Spinal cord (tissue), 10 donors: Measurements from ENCODE around the gene OSBP2. TPM values are rescaled to one million over a fixed set of nuclear protein-coding genes. Genes with fewer than 3 reads are reported as not detected.

Experiments
- DNase-seq, 6 donors: peaks; one replicate each; pipeline versions ENCODE4 v3.0.0 to v3.0.0-alpha.2; 2013 to 2015; ENCODE audit warnings: low spot score in 6 of 6, low read depth in 4 of 6
- H3K27ac ChIP-seq: one replicate; pipeline ENCODE4 v1.5.1; 2013; ENCODE audit warnings: low read depth, low read length, control low read depth
- H3K27me3 ChIP-seq: one replicate; pipeline ENCODE4 v1.6.1; 2013; ENCODE audit warnings: low read length; ENCODE audit not compliant: control insufficient read depth, insufficient read depth
- H3K36me3 ChIP-seq: one replicate; pipeline ENCODE4 v1.6.1; 2013; ENCODE audit warnings: low read length; ENCODE audit not compliant: control insufficient read depth, insufficient read depth
- H3K4me1 ChIP-seq: one replicate; pipeline ENCODE4 v1.6.1; 2013; ENCODE audit warnings: low read length; ENCODE audit not compliant: control insufficient read depth, insufficient read depth
- H3K4me3 ChIP-seq: one replicate; pipeline ENCODE4 v1.5.1; 2013; ENCODE audit warnings: low read depth, low read length, control low read depth
- H3K9me3 ChIP-seq: one replicate; pipeline ENCODE4 v1.6.1; 2013; ENCODE audit warnings: low read length; ENCODE audit not compliant: control insufficient read depth, insufficient read depth
- WGBS: methylation state at CpG from one replicate; pipeline ENCODE4 v1.1.5; 2013; ENCODE audit warnings: missing lambda C conversion rate; ENCODE audit not compliant: insufficient coverage; 5-methylcytosine and 5-hydroxymethylcytosine counted together
- polyA plus RNA-seq, 2 donors: library from polyadenylated mRNA; unstranded; fragments of 120-200 nt; gene quantifications; one replicate each; pipeline ENCODE4 v1.2.1, GENCODE V29; 2013; ENCODE audit not compliant: insufficient read length in 2 of 2
- total RNA-seq, 2 donors: library from RNA; depleted of rRNA in 1 of 2; stranded (reverse); fragments of 120-200 nt in 1 of 2; fragments of >200 nt in 1 of 2; gene quantifications; one replicate each; pipeline versions ENCODE4 v1.2.3 to v1.2.4, GENCODE V29; 2013 to 2014
- donor health status: healthy.

OSBP2 gene
- total and polyA plus RNA-seq, 4 donors: 20.7 to 25.0 (median 22.4) TPM

DNA sequence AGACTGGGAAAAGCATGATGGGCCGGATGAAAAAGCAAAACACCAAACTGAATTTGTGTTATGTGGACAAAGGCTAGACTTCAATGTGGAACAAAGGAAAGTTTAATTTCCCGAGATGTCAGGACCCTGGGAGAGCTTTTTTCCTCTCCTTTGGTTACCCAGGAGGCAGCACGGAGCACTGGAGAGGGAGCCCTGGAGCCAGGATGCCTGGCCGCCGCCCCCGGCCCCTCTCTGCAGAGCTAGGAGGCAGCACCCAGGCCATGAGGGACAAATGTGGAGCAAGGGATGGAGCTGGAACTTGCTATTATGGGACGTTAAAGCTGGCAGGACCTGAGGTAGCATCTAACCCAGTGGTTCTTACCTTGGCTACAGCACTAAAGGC lies 165.0 kb downstream of the OSBP2 start:
- Histone ChIP-seq H3K4me3 (no peak overlapping the region), H3K27ac (no peak overlapping the region), H3K9me3 (no peaks in the 10 kb centered on the region), H3K27me3 (no peaks in the 10 kb centered on the region), H3K36me3 (peaks cover 2% of the 10 kb centered on the region), H3K4me1 (peaks cover 16% of the 10 kb centered on the region)
- no peak for DNase-seq
- 74% methylated on average over 5 of the region's 7 CpGs for WGBS

DNA sequence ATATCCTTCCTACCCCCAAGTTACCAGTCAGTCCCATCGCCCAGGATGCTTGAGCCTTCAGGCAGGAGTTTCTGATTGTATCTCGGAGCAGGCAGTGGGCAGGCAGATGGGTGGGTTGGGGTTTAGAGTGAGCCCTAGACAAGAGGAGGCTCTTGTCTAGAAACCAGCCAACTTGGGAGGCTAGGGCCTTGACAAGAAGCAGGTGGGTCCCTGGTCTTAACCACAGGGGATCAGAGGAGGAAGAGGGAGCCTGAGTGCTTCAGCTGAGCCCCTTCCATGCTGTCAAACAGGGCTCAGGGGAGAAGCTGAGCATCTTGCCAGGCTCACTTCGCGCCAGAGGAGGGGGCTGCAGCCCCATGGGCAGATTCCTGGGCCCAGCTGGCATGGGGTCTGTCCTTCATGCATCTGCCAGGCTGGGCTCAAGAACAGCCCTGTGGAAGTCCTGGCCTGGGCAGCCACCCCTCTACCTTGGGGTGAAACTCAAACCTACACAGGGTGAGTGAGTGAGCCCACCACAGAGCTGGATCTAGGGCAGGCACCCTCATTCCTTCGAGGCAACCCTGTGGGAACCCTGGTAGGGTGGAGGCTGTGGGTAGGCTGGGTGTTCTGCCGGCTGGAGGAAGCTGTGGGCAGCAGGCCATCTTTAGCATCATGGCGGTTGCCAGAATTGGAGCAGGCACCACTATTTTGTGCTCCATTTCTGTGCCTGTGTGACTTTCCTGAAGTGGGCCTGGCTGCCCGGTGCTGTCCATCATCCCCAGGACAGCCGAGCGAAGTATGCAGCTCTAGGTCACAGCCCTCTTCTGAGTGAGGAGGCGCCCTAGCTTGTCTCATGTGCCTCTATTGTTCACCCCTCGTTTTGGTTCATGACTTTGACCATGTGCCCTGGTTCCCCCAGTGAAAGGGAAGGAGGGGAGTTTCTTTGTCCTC lies 165.8 kb downstream of the OSBP2 start:
- no peak for DNase-seq
- 70% methylated on average over 11 of the region's 12 CpGs for WGBS
- no peak overlapping the region for H3K27ac ChIP-seq

DNA sequence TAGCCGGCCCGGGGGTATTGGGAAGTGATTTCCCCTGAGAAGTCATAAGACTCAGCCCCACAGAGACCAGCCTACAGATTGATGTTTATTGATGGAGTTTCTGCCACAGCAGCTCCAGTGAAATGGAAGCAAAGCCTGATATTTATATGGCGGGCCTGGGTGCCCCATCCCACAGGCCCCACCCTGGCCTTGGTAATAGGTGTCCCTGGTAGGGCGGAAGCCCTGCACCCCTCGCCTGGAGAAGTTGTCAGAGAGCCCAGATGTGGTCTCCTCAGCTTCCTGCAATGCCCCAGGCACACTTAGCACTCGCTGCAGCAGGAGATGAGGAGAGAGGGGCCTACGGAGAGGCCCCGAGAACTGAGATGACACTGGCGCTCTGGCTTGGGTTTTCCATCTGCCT lies 166.5 kb downstream of the OSBP2 start:
- WGBS: 88% methylated on average over 4 of the region's 9 CpGs
- no peak overlapping the region for H3K4me3 ChIP-seq
- no peak for DNase-seq

More for the DNA sequence above, 165.8 kb downstream of the OSBP2 start:
- Histone ChIP-seq H3K4me1 (peaks cover 16% of the 10 kb centered on the region), H3K9me3 (no peaks in the 10 kb centered on the region), H3K27me3 (no peaks in the 10 kb centered on the region), H3K4me3 (no peak overlapping the region), H3K36me3 (peaks cover 2% of the 10 kb centered on the region)

DNA sequence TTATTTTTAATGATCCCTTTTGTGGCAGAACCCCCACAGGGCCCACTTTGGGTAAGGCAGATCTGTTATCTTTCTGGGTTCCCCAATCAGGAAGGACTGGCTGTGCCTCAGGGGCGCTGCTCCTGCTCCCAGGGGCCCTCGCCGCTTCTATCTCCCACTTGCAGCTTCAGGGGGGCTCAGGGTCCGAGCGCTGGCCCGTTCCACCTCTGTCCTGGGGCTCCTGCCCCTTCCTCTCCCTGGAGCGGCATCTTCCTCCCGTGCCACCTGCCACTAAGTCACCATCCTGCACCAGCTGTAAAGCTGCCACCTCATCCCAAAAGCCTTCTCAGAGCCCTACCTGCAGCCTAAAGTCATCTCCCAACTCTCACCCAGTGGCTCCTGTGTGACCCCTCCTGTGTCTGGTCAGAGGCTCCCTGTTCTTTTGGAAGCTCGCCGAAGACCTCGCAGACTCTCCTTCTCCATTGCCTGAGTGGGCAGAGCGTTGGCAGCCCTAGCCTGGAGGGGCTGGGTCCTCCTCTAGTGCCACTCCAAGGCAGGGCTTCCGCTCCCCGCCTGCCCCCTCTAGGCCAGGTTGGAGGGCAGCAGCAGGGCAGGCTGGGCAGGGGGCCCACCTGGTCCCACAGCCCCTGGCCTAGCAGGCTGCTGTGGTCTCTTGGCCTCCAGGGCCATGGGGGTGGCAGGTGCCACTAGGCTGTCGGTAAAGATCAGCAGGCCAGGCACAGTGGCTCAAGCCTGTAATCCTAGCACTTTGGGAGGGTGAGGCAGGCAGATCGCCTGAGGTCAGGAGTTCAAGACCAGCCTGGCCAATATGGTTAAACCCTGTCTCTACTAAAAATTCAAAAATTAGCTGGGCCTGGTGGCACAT lies 167.2 kb downstream of the OSBP2 start:
- Histone ChIP-seq H3K9me3 (no peaks in the 10 kb centered on the region), H3K27ac (no peak overlapping the region), H3K4me3 (no peak overlapping the region), H3K4me1 (peaks cover 13% of the 10 kb centered on the region), H3K27me3 (no peaks in the 10 kb centered on the region), H3K36me3 (peaks cover 2% of the 10 kb centered on the region)
- no peak for DNase-seq
- WGBS: 89% methylated on average over 16 of the region's 16 CpGs

More for the DNA sequence above, 166.5 kb downstream of the OSBP2 start:
- Histone ChIP-seq H3K36me3 (peaks cover 2% of the 10 kb centered on the region), H3K4me1 (peaks cover 13% of the 10 kb centered on the region), H3K27me3 (no peaks in the 10 kb centered on the region), H3K9me3 (no peaks in the 10 kb centered on the region), H3K27ac (no peak overlapping the region)

DNA sequence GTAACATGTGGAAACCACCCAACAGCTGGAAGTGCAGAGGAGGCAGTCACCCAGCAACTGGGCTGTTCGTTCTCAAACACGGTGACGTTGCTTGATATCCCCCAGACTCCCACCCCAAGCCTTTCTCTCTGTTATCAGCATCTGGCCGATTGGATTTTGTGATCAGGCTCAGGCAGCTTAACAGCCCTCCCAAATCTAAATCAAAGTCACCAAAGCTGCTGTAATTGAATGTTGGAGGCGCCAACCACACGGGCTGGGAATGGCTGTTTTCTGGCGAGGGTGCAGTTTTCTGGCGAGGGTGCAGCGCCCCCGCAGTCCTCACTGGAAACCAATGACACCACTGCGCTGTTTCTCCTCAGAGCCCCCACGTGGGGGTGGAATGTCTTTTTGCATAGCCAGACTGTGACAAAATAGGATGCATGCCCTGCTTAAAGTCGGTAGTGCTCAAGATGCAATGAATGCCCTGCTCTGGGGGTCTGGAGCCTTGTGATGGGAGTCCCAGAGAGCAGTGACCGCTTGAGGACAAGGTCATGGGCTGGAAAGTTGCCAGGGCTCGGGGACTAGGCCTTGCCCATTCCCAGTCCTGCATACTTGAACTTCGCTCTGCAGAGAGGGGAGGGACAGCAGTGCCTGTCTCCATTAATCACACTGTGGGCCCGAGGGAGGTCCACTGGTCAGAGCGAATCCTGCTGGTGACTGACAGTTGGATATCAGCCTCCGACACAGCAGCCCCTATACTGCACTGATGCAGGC lies 168.6 kb downstream of the OSBP2 start:
- no peaks in the 10 kb centered on the region for H3K9me3 ChIP-seq
- peaks cover 18% of the 10 kb centered on the region for H3K4me1 ChIP-seq
- DNase-seq: peak in 2 of 6 donors; percentile 20 to 63
- peaks cover 2% of the 10 kb centered on the region for H3K36me3 ChIP-seq
- WGBS: 43% methylated on average over 13 of the region's 19 CpGs
- no peak overlapping the region for H3K27ac ChIP-seq
- no peak overlapping the region for H3K4me3 ChIP-seq
- no peaks in the 10 kb centered on the region for H3K27me3 ChIP-seq

DNA sequence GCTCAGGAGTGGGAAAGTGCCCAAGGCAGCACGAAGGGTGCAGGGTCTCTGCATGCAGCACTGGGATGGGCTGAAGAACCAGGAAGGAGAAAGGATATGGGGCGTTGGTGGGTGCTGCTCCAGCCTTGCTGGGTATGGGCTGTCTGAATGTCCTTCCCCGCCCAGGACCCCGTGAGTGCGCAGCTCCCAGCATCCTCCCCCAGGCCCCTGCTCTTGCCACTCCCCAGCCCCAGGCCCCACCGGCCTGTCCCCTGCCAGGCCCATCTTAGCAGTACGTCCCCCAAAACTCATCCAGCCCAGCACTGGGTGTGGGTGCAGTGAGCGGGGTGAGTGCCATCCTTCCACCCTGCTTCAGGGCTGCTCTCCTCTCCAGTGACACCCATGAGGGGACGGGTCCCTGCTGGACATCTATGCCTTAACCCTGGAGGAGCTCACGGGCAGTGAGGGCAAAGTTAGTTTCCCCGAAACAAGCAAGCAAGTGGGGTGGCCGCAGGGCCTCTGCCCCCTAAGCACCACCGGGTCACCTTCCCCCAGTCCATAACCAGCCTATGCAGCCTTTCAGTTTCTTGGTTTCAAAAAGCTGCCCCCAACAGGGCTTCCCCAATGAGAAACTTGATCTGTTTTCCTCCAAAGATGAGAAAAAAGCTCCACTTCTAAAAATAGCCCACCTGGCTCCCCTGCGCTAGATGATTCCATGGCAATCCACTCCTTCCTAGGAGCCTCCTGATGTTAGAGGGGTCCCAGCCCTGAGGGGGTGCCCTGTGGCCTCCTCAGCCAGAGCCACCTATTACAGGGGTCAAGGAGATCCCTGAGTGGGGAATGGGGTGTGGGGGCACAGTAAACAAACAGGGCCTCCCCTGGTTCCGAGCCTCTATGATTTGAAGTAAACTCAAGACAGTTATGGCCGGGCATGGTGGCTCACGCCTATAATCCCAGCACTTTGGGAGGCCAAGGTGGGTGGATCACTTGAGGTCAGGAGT lies 170.1 kb downstream of the OSBP2 start:
- Histone ChIP-seq H3K27me3 (no peaks in the 10 kb centered on the region), H3K27ac (no peak overlapping the region), H3K4me3 (no peak overlapping the region), H3K9me3 (no peaks in the 10 kb centered on the region), H3K36me3 (peaks cover 2% of the 10 kb centered on the region), H3K4me1 (peaks cover 28% of the 10 kb centered on the region)
- 96% methylated on average over 11 of the region's 17 CpGs for WGBS
- DNase-seq: no peak

DNA sequence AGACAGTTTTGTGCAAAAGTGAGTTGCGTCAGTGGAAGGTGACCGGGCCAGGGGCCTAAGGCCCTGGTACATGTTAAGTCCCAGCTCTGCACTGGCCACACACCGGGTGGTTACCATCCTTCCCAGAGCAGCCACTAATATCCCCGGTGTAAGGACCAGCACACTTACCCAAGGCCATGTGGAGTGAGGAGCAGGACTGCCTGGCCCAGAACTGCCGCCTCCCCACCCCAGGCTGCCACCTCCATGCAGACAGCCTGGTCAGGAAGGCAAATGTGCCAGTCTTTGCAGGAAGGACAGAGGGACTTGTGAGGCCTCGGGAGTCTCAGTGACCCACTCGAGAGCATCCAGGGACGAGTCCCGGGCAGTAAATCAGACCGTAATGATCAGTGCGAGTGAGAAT lies 171.0 kb downstream of the OSBP2 start:
- Histone ChIP-seq H3K36me3 (peaks cover 12% of the 10 kb centered on the region), H3K4me1 (peaks cover 30% of the 10 kb centered on the region), H3K4me3 (no peak overlapping the region), H3K9me3 (no peaks in the 10 kb centered on the region), H3K27ac (no peak overlapping the region), H3K27me3 (no peaks in the 10 kb centered on the region)
- DNase-seq: no peak
- 88% methylated on average over 11 of the region's 11 CpGs for WGBS

DNA sequence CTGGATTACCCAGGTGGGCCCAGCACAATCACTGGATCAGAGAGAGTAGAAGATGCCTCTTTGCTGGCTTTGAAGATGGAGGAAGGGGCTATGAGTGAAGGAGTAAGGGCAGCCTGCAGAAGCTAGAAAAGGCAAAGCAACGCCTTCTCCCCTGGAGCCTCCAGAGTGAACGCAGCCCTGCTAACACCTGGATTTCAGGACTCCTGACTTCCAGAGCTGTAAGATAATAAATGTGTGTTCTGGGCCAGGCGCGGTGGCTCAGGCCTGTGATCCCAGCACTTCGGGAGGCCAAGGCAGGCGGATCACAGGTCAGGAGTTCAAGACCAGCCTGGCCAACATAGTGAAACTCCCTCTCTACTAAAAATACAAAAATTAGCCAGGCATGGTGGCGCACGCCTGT lies 171.5 kb downstream of the OSBP2 start:
- peaks cover 36% of the 10 kb centered on the region for H3K4me1 ChIP-seq
- DNase-seq: no peak
- H3K27ac ChIP-seq: no peak overlapping the region
- no peaks in the 10 kb centered on the region for H3K9me3 ChIP-seq
- 100% methylated on average over 4 of the region's 8 CpGs for WGBS
- H3K36me3 ChIP-seq: peaks cover 17% of the 10 kb centered on the region
- H3K27me3 ChIP-seq: no peaks in the 10 kb centered on the region
- H3K4me3 ChIP-seq: no peak overlapping the region
